LNCAP (cell line): Measurements from ENCODE around the gene SUCLG2.

Experiments used
- TF ChIP-seq, protein P1 (sequence below): fragments of 450-650 bp; IDR thresholded peaks from 2 replicates; pipeline ENCODE4 v1.5.1; 2017; ENCODE audit warnings: mild to moderate bottlenecking

Gene SUCLG2

DNA sequence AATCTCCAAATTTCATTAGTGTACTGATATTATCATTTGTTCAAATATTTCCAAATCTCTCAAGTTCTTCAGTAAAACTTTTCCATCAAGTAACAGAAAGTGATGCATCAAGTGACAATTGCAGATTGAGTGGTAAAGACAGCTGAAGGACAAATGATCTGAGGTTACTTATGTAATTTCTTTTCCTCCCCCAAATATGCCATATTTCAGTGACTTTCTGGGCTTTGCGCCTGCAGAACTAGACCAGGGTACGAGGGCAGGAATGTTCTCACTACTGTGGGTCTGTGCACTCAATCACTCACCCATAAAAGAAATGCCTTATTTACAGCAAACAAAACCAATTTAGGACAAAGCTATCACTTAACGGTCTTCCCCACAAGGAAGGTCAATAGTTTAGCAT is 4.7 kb downstream of the SUCLG2 start:
- TF ChIP-seq, protein P1, sequence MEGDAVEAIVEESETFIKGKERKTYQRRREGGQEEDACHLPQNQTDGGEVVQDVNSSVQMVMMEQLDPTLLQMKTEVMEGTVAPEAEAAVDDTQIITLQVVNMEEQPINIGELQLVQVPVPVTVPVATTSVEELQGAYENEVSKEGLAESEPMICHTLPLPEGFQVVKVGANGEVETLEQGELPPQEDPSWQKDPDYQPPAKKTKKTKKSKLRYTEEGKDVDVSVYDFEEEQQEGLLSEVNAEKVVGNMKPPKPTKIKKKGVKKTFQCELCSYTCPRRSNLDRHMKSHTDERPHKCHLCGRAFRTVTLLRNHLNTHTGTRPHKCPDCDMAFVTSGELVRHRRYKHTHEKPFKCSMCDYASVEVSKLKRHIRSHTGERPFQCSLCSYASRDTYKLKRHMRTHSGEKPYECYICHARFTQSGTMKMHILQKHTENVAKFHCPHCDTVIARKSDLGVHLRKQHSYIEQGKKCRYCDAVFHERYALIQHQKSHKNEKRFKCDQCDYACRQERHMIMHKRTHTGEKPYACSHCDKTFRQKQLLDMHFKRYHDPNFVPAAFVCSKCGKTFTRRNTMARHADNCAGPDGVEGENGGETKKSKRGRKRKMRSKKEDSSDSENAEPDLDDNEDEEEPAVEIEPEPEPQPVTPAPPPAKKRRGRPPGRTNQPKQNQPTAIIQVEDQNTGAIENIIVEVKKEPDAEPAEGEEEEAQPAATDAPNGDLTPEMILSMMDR = no peak

DNA sequence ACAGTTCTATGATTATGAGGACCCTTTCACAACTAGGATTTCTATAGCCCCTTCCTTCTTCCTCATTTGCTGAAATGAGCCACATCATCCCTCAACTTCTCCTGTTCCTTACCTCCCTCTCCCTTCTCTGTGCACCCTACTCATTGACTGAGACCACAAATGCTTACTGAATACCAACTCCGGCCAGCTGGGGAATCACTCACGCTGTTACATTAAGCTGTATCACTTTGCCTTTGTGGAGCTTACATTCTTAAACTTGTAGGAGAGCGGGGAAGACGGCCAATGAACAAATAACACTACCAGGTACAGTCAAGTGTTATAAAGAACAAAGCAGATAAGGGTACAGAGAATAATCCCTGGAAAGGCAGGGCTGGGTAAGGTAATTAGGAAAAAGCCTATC is 5.7 kb downstream of the SUCLG2 start:
- TF ChIP-seq, protein P1 = no peak

DNA sequence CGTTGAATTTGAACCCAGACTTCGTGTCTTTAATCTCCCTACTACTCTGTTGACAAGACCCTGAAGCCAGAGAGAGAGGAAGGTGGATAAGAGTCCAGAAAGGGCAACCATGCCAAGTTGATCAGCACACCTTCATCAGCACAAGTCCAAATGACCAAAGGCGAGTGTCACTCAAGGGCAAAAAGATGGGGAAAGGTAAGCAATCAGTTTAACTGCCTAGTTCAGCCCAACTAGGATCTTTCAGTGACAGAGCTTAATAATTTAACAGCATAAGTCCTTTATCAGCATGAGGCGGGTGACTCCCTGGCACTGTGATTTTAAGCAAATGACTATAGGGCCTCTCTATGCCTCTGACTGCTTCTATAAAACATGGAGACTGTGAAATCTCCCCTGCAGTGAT is 6.2 kb downstream of the SUCLG2 start:
- TF ChIP-seq, protein P1 = no peak

DNA sequence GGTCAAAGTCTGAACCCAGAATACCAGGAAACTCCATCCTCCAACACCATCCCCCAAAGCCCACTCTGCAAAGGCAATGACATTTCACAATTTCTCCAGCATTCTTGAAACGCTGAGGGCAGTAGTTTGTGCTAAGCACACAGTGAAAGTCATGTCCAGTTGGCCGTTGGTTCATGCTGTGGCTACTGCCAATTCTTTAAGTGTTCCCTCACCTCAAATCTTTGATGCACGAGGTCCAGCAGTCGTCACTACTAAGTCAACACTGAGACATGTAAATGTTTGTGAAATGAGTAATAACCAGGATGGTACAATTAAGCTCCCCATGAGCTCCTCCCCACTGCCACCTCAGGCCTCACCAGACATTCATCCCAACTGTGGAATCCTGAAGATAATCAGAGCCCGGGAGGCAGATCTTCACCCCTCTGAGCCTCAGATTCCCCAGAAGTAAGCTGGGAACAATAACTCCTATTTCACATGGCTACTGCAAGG is 7.0 kb downstream of the SUCLG2 start:
- TF ChIP-seq, protein P1 = no peak

DNA sequence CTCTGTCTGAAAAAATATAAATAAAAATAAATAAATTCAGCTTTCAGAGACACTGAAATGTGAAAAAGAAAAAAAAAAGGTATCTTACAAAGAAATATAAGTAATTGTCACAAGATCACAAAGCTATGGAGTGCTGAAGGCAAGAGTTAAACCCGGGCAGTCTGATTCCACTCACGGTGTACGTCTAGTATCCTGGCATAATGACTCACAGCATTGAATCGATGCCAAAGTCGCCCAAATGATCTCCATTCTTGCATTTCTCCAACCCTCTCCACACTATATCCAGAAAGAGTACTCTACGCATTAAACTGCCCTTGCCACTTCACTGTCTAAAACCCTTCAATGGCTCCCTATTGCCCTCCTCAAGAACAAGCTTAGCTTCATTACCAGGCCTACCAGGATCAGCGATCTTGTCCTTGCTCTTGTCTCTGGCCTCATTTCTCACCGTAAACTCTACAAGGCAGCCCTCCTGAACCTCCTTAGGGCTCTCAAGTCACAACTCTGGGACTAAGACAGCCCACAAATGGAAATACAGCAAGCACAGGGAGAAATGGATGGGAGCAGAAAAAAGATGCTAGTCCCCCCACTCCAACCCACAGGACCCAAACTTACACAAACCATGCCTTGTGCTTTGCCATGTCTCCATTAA is 7.7 kb downstream of the SUCLG2 start:
- TF ChIP-seq, protein P1 = no peak

DNA sequence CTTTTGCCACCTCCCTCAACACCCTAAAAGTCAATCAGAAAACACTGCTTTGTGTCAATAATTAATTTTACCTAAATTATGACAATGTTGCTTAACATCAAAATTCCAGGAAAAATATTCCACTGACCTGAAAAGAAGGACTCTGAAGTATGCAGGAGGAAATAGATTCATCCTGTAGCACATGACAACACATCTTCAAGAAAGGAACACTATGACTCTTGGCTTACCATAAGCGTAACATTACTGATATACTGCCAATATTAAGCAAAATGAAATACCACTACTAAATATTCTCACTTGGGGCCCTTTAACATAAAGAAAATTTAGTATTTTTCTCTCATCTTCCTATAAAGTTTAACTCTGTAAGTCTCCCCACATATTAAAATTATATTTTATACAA is 9.6 kb downstream of the SUCLG2 start:
- TF ChIP-seq, protein P1 = no peak

DNA sequence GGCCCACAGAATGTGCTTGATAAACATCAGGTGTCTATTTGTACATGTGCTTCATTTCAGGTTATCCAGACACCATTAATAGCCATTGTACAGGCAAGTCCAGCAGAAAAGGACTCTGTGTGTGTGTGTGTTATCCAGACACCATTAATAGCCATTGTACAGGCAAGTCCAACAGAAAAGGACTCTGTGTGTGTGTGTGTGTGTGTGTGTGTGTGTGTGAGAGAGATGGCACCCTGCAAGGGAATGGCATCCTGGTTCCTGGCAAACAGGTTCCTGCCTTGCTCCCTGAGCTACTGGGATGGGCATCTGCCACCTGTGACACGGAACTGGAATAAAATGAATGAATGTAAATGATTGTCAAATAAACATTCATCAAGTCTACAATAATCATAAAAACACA is 11.7 kb downstream of the SUCLG2 start:
- TF ChIP-seq, protein P1 = no peak

DNA sequence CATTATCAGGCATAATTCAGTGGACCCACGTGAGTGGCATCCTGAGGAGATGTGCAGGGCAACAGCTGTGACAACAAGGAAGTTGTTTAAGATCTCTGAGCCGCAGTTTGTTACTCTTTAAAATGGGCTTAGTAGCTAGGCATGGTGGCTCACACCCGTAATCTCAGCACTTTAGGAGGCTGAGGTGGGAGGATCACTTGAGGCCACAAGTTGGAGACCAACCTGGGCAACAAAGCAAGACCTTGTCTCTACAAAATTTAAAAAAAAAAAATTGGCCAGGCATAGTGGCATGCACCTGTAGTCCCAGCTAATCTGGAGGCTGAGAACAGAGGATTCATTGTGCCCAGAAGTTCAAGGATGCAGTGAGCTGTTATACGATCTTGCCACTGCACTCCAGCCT is 12.2 kb downstream of the SUCLG2 start:
- TF ChIP-seq, protein P1 = no peak
